Right renal cortex interstitium (tissue), 3 donors: Measurements from ENCODE around the gene TMUB1. TPM values are rescaled to one million over a fixed set of nuclear protein-coding genes. Genes with fewer than 3 reads are reported as not detected.
A peak's percentile ranks its signal among the peaks of the same experiment; 100 is the strongest.
"Not testable (repeated sequence)": the region's sequence is repeated elsewhere in the genome, so short reads cannot be mapped to it uniquely, and the experiment has no call there.

Source experiments
- DNase-seq, 3 donors: peaks; one replicate each; pipeline ENCODE4 v3.0.0-alpha.2; 2013; ENCODE audit warnings: low read depth in 3 of 3, low spot score in 2 of 3
- polyA plus RNA-seq, 3 donors: library from polyadenylated mRNA; unstranded; fragments of 120-200 nt; gene quantifications; one replicate each; pipeline ENCODE4 v1.2.1, GENCODE V29; 2013; ENCODE audit not compliant: insufficient read length in 3 of 3

TMUB1 gene
- polyA plus RNA-seq, 3 donors: 21.1 to 26.4 (median 21.4) TPM

DNA sequence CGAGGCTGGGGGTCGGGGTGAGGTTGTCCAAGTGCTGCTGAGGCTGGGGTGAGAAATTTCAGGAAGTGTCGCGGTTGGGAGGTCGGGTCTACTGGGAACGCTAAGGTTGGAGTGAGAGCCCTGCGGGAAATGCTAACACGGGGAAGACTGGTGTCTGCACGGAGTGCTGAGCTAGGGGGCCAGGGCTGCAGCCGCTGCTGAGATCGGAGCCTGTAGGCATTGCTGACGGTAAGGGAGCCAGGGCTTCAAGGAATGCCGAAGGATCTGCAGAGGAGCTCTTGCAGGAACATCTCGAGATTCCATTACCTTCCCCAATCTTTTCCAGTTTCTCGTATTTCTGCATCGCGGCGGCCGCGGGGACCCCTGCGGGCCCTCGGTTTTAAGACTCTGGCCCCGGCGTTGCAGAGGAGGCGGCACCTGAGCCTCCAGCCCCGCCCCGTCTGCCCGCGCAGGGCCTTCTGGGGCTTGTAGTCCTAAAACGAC, 25.7 kb downstream of the TMUB1 start, which contains the start of gene CDK5:
CDK5 (minus strand) TSS at position 392 of the 483 bp plus-strand sequence; CDS start at position 343, 49 bp downstream.
- no peak for DNase-seq

DNA sequence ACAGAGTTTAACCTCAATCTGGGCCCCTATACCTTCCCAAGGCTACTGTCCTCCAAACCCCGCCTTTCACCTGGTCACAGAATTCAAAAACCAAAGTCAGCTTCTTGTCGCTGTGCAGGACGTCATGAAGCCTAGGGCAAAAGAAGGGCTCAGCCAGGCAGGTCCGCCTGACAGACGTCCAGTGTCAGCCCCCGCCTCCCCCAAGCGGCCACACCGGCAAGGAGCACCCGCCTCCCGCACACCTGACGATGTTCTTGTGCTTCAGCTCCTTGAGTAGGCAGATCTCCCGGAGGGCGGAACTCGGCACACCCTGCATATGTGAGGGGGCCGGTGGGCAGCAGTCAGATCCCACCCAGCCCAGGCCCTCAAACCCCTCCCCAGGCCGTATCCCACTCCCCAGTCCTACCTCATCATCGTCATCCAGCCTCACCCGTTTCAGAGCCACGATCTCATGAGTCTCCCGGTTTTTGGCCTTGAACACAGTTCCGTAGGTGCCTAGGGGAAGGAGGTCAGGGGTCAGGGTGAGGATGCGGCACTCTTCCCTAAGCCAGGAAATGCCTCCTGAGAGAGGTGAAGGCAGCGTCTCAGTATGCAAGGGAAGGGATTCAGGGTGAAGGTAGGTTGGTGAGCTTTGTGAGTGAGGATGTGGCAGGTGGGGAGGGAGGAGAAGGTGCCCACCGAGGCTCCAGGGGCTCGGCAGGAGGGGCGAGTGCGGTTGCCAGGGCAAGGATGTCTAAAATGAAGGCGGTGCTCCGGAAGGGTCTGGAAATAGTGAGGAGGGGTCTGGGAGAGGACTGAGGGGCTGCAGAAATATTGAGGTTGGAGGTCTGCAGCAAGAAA, 26.4 kb downstream of the TMUB1 start:
- DNase-seq: no peak

- DNase-seq: no peak
These were observed 27.0 kb downstream of the TMUB1 start for GRCh38 chr7:151056283-151056665.

DNA sequence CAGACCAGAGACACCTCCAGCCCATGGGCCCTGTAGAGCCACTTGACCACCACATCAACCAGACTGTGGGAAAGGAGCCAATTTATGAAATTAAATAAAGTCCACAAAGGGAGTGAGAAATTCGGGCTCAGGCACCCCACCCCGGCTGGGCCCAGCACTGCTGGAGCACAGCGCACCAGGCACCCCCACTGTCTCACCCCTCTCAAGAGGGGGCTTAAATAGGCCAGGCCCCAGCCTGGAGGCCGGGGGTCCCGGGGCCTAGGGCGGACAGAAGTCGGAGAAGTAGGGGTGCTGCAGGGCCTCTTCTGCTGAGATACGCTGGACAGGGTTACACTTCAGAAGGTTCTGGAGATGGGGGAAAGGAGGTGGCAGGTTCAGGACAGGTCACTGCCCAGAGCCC, 29.5 kb downstream of the TMUB1 start:
- no peak for DNase-seq

DNA sequence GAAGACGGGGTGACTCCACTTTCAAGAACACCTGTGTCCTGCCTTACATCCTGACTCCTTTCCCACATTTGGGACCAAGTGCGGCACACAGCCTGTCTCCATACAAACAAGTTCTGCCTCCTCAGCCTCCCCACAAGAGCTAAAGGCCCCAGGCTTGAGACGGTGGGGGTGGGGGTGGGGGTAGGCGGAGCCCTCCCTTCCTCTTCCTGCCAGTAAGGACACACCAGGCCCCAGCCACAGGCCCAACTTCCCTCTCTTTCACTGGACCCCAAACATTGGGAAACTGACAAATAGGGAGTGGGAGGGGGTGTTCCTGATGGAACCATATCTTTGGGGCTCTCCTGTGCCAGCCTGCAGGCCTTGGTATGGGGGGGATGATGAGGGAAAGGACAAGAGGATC, 30.2 kb downstream of the TMUB1 start:
- DNase-seq: no peak

- peak in 1 of 3 donors; percentile 61 for DNase-seq
These were observed 32.2 kb downstream of the TMUB1 start for GRCh38 chr7:151051108-151051507.

DNA sequence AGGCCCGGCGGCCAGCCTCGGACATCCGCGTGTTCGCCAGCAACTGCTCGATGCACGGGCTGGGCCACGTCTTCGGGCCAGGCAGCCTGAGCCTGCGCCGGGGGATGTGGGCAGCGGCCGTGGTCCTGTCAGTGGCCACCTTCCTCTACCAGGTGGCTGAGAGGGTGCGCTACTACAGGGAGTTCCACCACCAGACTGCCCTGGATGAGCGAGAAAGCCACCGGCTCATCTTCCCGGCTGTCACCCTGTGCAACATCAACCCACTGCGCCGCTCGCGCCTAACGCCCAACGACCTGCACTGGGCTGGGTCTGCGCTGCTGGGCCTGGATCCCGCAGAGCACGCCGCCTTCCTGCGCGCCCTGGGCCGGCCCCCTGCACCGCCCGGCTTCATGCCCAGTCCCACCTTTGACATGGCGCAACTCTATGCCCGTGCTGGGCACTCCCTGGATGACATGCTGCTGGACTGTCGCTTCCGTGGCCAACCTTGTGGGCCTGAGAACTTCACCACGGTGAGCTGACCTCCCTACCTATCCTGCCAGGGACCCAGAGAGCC, 34.3 kb downstream of the TMUB1 start:
- DNase-seq: no peak

- DNase-seq: no peak
These were observed 35.1 kb downstream of the TMUB1 start, which contains the start of gene ASIC3 for GRCh38 chr7:151047976-151048815. TSS of gene ASIC3 (plus strand) at chr7:151048531. CDS start at chr7:151048886, 355 bp downstream.

GRCh38 chr7:151046603-151047573, 36.4 kb downstream of the TMUB1 start:
- no peak for DNase-seq

DNA sequence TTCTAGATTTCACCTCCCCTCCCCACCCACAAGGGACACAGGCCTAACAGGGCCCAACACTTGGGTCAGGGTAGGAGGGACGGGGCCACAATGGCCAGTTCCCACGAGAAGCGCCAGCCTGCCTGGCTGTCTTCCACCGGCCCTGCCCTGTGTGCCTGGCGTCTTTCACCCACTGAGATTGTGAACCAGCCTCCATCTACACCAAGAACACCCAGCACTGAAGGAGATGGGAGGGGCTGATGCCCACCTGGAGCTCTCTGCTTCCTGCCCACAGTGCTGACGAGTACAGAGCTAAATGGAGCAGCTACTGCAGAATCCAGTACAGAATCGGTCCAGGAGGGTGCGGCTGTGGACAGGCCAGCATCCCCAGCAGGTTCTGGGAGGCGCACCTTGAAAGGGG, 37.3 kb downstream of the TMUB1 start:
- DNase-seq: no peak

- no peak for DNase-seq
These were observed 38.0 kb downstream of the TMUB1 start for GRCh38 chr7:151045262-151045661.

- no peak for DNase-seq
These were observed 39.3 kb downstream of the TMUB1 start for GRCh38 chr7:151043959-151044358.

DNA sequence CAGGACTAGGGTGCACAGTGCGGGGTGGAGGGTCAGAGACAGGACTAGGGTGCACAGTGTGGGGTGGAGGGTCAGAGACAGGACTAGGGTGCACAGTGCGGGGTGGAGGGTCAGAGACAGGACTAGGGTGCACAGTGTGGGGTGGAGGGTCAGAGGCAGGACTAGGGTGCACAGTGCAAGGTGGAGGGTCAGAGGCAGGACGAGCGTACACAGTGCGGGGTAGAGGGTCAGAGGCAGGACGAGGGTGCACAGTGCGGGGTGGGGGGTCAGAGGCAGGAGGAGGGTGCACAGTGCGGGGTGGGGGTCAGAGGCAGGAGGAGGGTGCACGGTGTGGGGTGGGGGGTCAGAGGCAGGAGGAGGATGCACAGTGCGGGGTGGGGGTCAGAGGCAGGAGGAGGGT, 39.8 kb downstream of the TMUB1 start:
- DNase-seq: not testable (repeated sequence)

DNA sequence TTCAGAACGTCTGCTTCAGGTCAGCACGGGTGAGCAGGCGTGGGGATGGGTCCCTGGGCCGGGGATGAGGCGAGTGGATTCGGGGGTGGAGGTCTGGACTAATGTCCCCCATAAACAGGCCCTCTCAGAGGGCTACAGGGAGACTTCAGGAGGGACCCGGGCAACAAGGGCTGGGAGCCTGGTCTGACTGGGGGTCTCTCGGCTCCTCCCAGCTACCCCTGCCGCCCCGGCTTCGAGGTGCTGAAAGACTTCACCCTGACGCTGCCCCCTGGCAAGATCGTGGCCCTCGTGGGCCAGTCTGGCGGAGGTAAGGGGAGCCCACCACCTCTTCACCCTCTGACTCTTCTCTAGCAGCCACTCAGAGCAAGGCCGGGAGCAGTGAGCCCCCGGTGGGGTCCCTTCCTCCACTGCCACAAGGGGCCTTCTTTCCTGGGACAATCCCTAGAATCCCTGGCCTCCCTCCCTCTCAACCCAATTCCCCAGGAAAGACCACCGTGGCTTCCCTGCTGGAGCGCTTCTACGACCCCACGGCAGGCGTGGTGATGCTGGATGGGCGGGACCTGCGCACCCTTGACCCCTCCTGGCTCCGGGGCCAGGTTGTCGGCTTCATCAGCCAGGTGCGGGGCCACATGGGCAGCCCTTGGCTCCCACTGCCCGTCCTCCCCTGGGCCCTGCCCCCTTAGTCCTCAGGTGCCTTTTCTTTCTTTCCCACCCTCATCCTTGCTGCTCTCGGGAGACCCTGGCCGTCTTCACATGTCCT, 42.5 kb downstream of the TMUB1 start:
- DNase-seq: no peak

DNA sequence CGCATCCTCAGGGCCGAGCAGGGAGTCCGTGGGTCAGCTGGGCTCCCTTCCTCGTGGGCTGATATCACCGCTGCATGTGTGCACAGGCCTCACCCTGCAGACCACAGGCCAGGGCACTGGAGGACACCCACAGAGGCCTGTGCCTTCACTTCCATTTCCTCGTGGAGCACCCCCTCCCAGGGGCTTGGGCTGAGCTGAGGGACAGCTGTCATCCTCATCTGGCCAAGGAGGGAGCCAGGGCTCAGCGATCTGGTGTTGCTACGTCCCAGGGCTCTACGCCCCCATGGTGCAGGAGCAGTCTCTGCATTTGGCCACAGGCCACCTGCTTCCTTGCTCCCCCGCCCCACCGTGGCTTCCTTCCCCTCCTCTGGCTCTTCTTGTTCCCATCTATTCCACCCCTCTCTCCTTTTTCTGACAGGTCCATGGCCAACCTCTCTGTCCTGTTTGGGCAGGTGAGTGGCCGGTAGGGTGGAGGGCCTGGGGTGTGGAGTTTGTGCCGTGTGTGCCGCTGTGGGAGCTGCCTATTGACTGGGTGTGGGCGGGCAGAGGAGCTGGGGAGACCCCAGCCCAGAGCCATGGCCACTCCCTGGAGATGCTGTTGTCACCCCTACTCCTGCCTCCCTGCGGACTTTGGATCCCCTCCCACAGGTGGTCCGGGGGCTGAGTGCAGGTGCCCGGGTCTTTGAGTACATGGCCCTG, 43.3 kb downstream of the TMUB1 start:
- DNase-seq: no peak

- DNase-seq: no peak
These were observed 44.1 kb downstream of the TMUB1 start for GRCh38 chr7:151038951-151039849.

DNA sequence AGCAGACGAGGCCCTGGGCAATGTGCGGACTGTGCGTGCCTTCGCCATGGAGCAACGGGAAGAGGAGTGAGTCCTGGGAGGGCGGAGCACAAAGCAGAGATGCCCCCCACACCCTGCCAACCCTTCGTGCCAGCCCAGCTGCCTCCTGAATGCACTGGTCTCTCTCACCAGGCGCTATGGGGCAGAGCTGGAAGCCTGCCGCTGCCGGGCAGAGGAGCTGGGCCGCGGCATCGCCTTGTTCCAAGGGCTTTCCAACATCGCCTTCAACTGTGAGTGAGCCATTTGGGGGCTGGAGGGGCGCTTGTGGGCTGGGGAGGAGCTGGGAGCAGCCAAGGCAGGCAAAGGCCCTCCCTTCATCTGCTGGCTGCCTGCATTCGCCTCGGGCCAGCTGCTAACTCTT, 47.4 kb downstream of the TMUB1 start:
- DNase-seq: no peak
